Gastrocnemius medialis (tissue), 4 donors: ENCODE measurements around the gene BRF1. TPM values are rescaled to one million over a fixed set of nuclear protein-coding genes. Genes with fewer than 3 reads are reported as not detected.
"Not testable (repeated sequence)": the region's sequence is repeated elsewhere in the genome, so short reads cannot be mapped to it uniquely, and the experiment has no call there.

Experiments used
- ATAC-seq, 2 donors: fragments of 150-250 bp; one replicate each; pipeline ENCODE4 v1.9.1; 2016
- DNase-seq, 2 donors: peaks; one replicate each; pipeline ENCODE4 v3.0.0-alpha.2; 2019
- H3K27ac ChIP-seq, 4 donors: fragments of 200-600 bp; sonication (generic); 1 replicate in 1 of 4; 2 replicates in 3 of 4; pipeline ENCODE4 v1.5.1; 2016 to 2018; ENCODE audit warnings: mild to moderate bottlenecking in 2 of 4, moderate library complexity in 1 of 4
- H3K27me3 ChIP-seq, 3 donors: fragments of 200-600 bp; sonication (generic) in 2 of 3; 1 replicate in 1 of 3; 2 replicates in 2 of 3; pipeline versions ENCODE4 v1.5.1 to v1.6.0; 2016 to 2019; ENCODE audit warnings: mild to moderate bottlenecking in 1 of 3, moderate library complexity in 1 of 3
- H3K36me3 ChIP-seq, 2 donors: fragments of 200-600 bp; sonication (generic) in 1 of 2; one replicate each; pipeline ENCODE4 v1.5.1; 2017 to 2018
- H3K4me1 ChIP-seq, 2 donors: fragments of 200-600 bp; sonication (generic) in 1 of 2; one replicate each; pipeline ENCODE4 v1.5.1; 2016 to 2017; ENCODE audit warnings: mild to moderate bottlenecking in 2 of 2
- H3K4me3 ChIP-seq, 4 donors: fragments of 200-600 bp; sonication (generic) in 3 of 4; 1 replicate in 1 of 4; 2 replicates in 3 of 4; pipeline ENCODE4 v1.5.1; 2016 to 2019; ENCODE audit warnings: mild to moderate bottlenecking in 2 of 4
- H3K9me3 ChIP-seq, 3 donors: fragments of 200-600 bp; sonication (generic) in 2 of 3; 1 replicate in 1 of 3; 2 replicates in 2 of 3; pipeline ENCODE4 v1.5.1; 2016 to 2019
- CTCF ChIP-seq, 5 experiments: fragments of 450-650 bp in 3 of 5; fragments of 200-600 bp in 2 of 5; sonication (generic) in 2 of 5; IDR thresholded peaks in 4 of 5; conservative IDR thresholded peaks in 1 of 5; 1 replicate in 4 of 5; 2 replicates in 1 of 5; pipeline ENCODE4 v1.5.1; 2016 to 2019; ENCODE audit warnings: antibody characterized with exemption in 5 of 5, mild to moderate bottlenecking in 3 of 5, moderate library complexity in 3 of 5
- POLR2A ChIP-seq, 2 donors: fragments of 450-650 bp; IDR thresholded peaks; one replicate each; pipeline ENCODE4 v1.6.1; 2017; ENCODE audit warnings: antibody characterized with exemption in 2 of 2, mild to moderate bottlenecking in 2 of 2, moderate library complexity in 2 of 2
- in situ Hi-C, 4 donors: fragments of 200-750 bp; cut with MboI; loops; one replicate each; pipeline versions ENCODE4 v1.15.0 to v1.8.0; 2017; ENCODE audit warnings: low sequenced_read_pairs in 4 of 4
- intact Hi-C: fragments of 100-400 bp; cut with DNase I; formaldehyde crosslinking; loops from one replicate; pipeline ENCODE4 v1.15.1; 2023; ENCODE audit warnings: low total_unique reads
- total RNA-seq, 4 donors: library from RNA; depleted of rRNA; stranded (reverse); fragments of >200 nt; gene quantifications; one replicate each; pipeline versions ENCODE4 v1.1.0 to v1.2.3, GENCODE V29; 2016

The BRF1 gene
- total RNA-seq, 4 donors from 2014 or later, result 19.5 to 27.4 (median 21.4) TPM

- Histone ChIP-seq H3K9me3 (no peaks in the 10 kb centered on the region), H3K27me3 (no peaks in the 10 kb centered on the region), H3K27ac (peak overlapping the region in 2 of 4 donors; percentile 90 to 94), H3K36me3 (no peaks in the 10 kb centered on the region), H3K4me1 (peaks cover 81 to 88% of the 10 kb centered on the region in 2 donors), H3K4me3 (no peak overlapping the region)
- in situ Hi-C loops, result loop anchor here in 1 of 4 donors (25.0 kb wide), 1 partner anchor 118 kb away; no protein-coding TSS in a partner anchor
- TF ChIP-seq CTCF (IDR thresholded peaks at IDR 0.05 in 4 of 5, conservative IDR thresholded peaks at IDR 0.05 in 1 of 5) (no peak), POLR2A (IDR thresholded peaks at IDR 0.05) (no peak)
- no peak for ATAC-seq
- intact Hi-C loops, result no loop called here
- no peak for DNase-seq
Observed at GRCh38 chr14:105330491-105330895, 29.7 kb upstream of the BRF1 start.

- intact Hi-C loops, result loop anchor here (5.0 kb wide), 1 partner anchor 162 kb away; the partner anchor contains the start of gene JAG2
- in situ Hi-C loops, result loop anchor here in 1 of 4 donors (25.0 kb wide), 1 partner anchor 117 kb away; no protein-coding TSS in a partner anchor
- no peak for ATAC-seq
- Histone ChIP-seq H3K9me3 (no peaks in the 10 kb centered on the region), H3K27me3 (no peaks in the 10 kb centered on the region), H3K4me3 (no peak overlapping the region), H3K4me1 (peaks cover 82 to 89% of the 10 kb centered on the region in 2 donors), H3K36me3 (no peaks in the 10 kb centered on the region), H3K27ac (peak overlapping the region; percentile 85 to 94 (median 90))
- no peak for TF ChIP-seq CTCF (IDR thresholded peaks at IDR 0.05 in 4 of 5, conservative IDR thresholded peaks at IDR 0.05 in 1 of 5)
- TF ChIP-seq POLR2A (IDR thresholded peaks at IDR 0.05), result no peak
- no peak for DNase-seq
Observed at GRCh38 chr14:105329411-105330150, 28.8 kb upstream of the BRF1 start.

- DNase-seq (no peak), ATAC-seq (no peak)
- peaks cover 82 to 89% of the 10 kb centered on the region in 2 donors for H3K4me1 ChIP-seq
- H3K9me3 ChIP-seq, result no peaks in the 10 kb centered on the region
- no peak overlapping the region for H3K4me3 ChIP-seq
- no peaks in the 10 kb centered on the region for H3K27me3 ChIP-seq
- peak overlapping the region; percentile 85 to 94 (median 90) for H3K27ac ChIP-seq
- in situ Hi-C loops (loop anchor here in 1 of 4 donors (25.0 kb wide), 1 partner anchor 117 kb away; no protein-coding TSS in a partner anchor), intact Hi-C loops (loop anchor here (5.0 kb wide), 1 partner anchor 162 kb away; the partner anchor contains the start of gene JAG2)
- no peaks in the 10 kb centered on the region for H3K36me3 ChIP-seq
- no peak for TF ChIP-seq CTCF (IDR thresholded peaks at IDR 0.05 in 4 of 5, conservative IDR thresholded peaks at IDR 0.05 in 1 of 5)
- TF ChIP-seq POLR2A (IDR thresholded peaks at IDR 0.05), result no peak
Observed at GRCh38 chr14:105328678-105329390, 28.0 kb upstream of the BRF1 start.

GRCh38 chr14:105328070-105328677 is 27.4 kb upstream of the BRF1 start:
- TF ChIP-seq POLR2A (IDR thresholded peaks at IDR 0.05) (no peak), CTCF (IDR thresholded peaks at IDR 0.05 in 4 of 5, conservative IDR thresholded peaks at IDR 0.05 in 1 of 5) (no peak)
- Histone ChIP-seq H3K4me3 (peak overlapping the region in 1 of 4 donors; percentile 34), H3K4me1 (peaks cover 82 to 89% of the 10 kb centered on the region in 2 donors), H3K36me3 (no peaks in the 10 kb centered on the region), H3K27ac (peak overlapping the region; percentile 85 to 94 (median 90)), H3K27me3 (no peaks in the 10 kb centered on the region), H3K9me3 (no peaks in the 10 kb centered on the region)
- DNase-seq, result no peak
- intact Hi-C loops, result loop anchor here (5.0 kb wide), 1 partner anchor 161 kb away; the partner anchor contains the start of gene JAG2
- ATAC-seq, result no peak
- in situ Hi-C loops, result loop anchor here in 1 of 4 donors (25.0 kb wide), 1 partner anchor 116 kb away; no protein-coding TSS in a partner anchor

GRCh38 chr14:105327695-105328045 is 26.9 kb upstream of the BRF1 start:
- not testable (repeated sequence) for ATAC-seq, H3K9me3 ChIP-seq, H3K27me3 ChIP-seq, DNase-seq, H3K36me3 ChIP-seq
- Histone ChIP-seq H3K27ac (peak overlapping the region; percentile 85 to 94 (median 90)), H3K4me1 (peaks cover 83 to 90% of the 10 kb centered on the region in 2 donors), H3K4me3 (peak overlapping the region in 1 of 4 donors; percentile 34)
- intact Hi-C loops (loop anchor here (5.0 kb wide), 1 partner anchor 160 kb away; the partner anchor contains the start of gene JAG2), in situ Hi-C loops (loop anchor here in 1 of 4 donors (25.0 kb wide), 1 partner anchor 115 kb away; no protein-coding TSS in a partner anchor)
